ENCODE results near the gene ATP5F1B. TPM values are rescaled to one million over a fixed set of nuclear protein-coding genes. Genes with fewer than 3 reads are reported as not detected.

The ATP5F1B gene
- total and polyA plus RNA-seq, 2 of the 8 experiments (the other 6 are each of a cell fraction or from before 2014, with no cell fraction given) = 900 to 1,522 TPM

DNA sequence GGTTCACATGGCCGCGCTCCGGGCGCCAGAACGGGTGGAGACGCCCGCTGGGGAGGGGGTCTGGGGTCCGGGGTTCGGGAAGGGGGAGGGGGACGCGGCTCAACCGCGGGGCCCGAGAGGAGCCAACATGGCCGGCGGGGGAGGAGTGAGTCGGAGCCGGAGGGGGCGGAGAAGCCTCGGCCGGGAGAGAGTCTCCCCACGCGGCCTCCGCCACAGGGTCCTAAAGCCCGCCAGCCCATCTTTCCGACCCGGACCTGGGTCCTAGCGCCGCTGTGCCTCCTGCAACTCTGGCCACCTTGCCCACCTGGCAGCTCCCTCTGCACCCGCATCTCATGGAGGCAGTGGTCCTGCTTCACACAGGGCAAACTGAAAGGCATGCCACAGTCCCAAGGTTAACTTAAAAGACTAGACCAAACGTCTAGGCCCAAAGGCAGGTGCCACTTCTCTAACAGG, 15.6 kb downstream of the ATP5F1B start, which contains the start of gene BAZ2A:
Gene BAZ2A, minus strand, starts transcription at position 147 of the 453 bp plus-strand sequence. CDS start 12,796 bp downstream, outside the sequence.
- peaks cover 11 to 54% of the 10 kb centered on the region in 2 experiments for H3K79me2 ChIP-seq (ENCODE audit: control insufficient read depth in 1 of 2, insufficient read depth in 2 of 2, low read length in 2 of 2)
- TF ChIP-seq CBX5 (IDR thresholded peaks at IDR 0.05; ENCODE audit: low read depth, low read length) (no peak), KDM5A (IDR thresholded peaks at IDR 0.05; ENCODE audit: low read length) (no peak), RFX5 (IDR thresholded peaks at IDR 0.05; ENCODE audit: borderline replicate concordance, low read depth, low read length) (no peak), ASH2L (IDR thresholded peaks at IDR 0.05; ENCODE audit: low read length) (peak; percentile 97), CHD2 (IDR thresholded peaks at IDR 0.05; ENCODE audit: low read length) (no peak), SIRT6 (IDR thresholded peaks at IDR 0.05; ENCODE audit: low read length) (no peak), RBBP5 (IDR thresholded peaks at IDR 0.05; ENCODE audit: borderline replicate concordance, low read depth, low read length) (no peak; the same call in 1 of the 2 replicates), TCF12 (IDR thresholded peaks at IDR 0.05; ENCODE audit: low read depth, low read length) (peak; percentile 82; the same call in 1 of the 2 replicates), CBX8 (IDR thresholded peaks at IDR 0.05; ENCODE audit: borderline replicate concordance, low read depth, low read length) (no peak), CEBPB (IDR thresholded peaks at IDR 0.05; ENCODE audit: low read depth, low read length) (no peak), FOSL1 (IDR thresholded peaks at IDR 0.05; ENCODE audit: insufficient read depth, low read depth, low read length) (peak; percentile 100), GABPA (IDR thresholded peaks at IDR 0.05; ENCODE audit: borderline replicate concordance, insufficient read depth, low read length) (no peak; the same call in 1 of the 2 replicates)

More for the DNA sequence above, 15.6 kb downstream of the ATP5F1B start, which contains the start of gene BAZ2A:
- peaks cover 0 to 5% (median 0%) of the 10 kb centered on the region in 4 experiments; a peak in 1 of 8 replicates for H3K36me3 ChIP-seq (ENCODE audit: control insufficient read depth in 2 of 4, insufficient read depth in 4 of 4, low read length in 3 of 4)
- H2AFZ ChIP-seq (ENCODE audit: low read length) = no peak within 1 kb of the TSS
- H3K9me3 ChIP-seq (ENCODE audit: insufficient read depth in 2 of 2, low read depth in 1 of 2, low read length in 1 of 2) = no peaks in the 10 kb centered on the region
- H3K56ac ChIP-seq (replicated peaks; ENCODE audit: insufficient read length, low read depth, low read length) = peak within 1 kb of the TSS; percentile 70
- peaks cover 0 to 4% of the 10 kb centered on the region in 2 experiments for H4K20me1 ChIP-seq (replicated peaks in 1 of 2; ENCODE audit: control insufficient read depth in 1 of 2, insufficient read depth in 2 of 2, low read length in 2 of 2)
- peak within 1 kb of the TSS; percentile 25 to 68 (median 61) for H3K9ac ChIP-seq (replicated peaks in 1 of 4; ENCODE audit: extremely low read depth in 1 of 4, low read depth in 3 of 4, low read length in 3 of 4)
- H3K23me2 ChIP-seq (ENCODE audit: low read depth, low read length) = peaks cover 11% of the 10 kb centered on the region
- H3K27ac ChIP-seq (ENCODE audit: low read depth, low read length) = peak within 1 kb of the TSS; percentile 50; the same call in 1 of the 2 replicates
- H2BK12ac ChIP-seq (ENCODE audit: low read depth, low read length) = peak within 1 kb of the TSS; percentile 96; the same call in 1 of the 2 replicates
- no peaks in the 10 kb centered on the region for H3K27me3 ChIP-seq (replicated peaks in 1 of 4; ENCODE audit: control insufficient read depth in 3 of 4, extremely low read depth in 1 of 4, insufficient read depth in 3 of 4, low read length in 3 of 4)
- H3K23ac ChIP-seq (ENCODE audit: insufficient read length) = no peak within 1 kb of the TSS
- ChIA-PET POLR2A (ENCODE audit: partially characterized antibody) (interaction anchor here (0.5 to 3.4 kb wide), 17 partner anchors 9 to 868 kb away, joined by 3 to 34 read pairs (median 4); partner anchors contain the start of genes ATP5F1B, NACA and PTGES3), CTCF (ENCODE audit: partially characterized antibody) (interaction anchor here (0.6 to 2.7 kb wide), 4 partner anchors 30 to 883 kb away, joined by 3 to 19 read pairs (median 4); no protein-coding TSS in a partner anchor)
- 4% methylated on average over 14 of the region's 31 CpGs; no CpG with 5 or more reads in 1 of the 2 experiments for WGBS, 2 experiments (ENCODE audit: extremely low coverage in 1 of 2, insufficient coverage in 1 of 2, insufficient read length in 1 of 2, insufficient replicate concordance in 2 of 2, low coverage in 1 of 2, low lambda C conversion rate in 2 of 2, missing lambda C conversion rate in 1 of 2)
- peak within 1 kb of the TSS; percentile 63 for H4K91ac ChIP-seq (replicated peaks; ENCODE audit: insufficient read length, low read length)
- H3K4ac ChIP-seq (replicated peaks; ENCODE audit: insufficient read length, low read depth, low read length) = peak within 1 kb of the TSS; percentile 76
- H4K5ac ChIP-seq (ENCODE audit: insufficient read length, low read depth, low read length) = peak within 1 kb of the TSS; percentile 68
- peak within 1 kb of the TSS; percentile 52 for H3K18ac ChIP-seq (ENCODE audit: extremely low read depth, low read length)
- peak within 1 kb of the TSS; percentile 61; the same call in 1 of the 2 replicates for H2BK5ac ChIP-seq (ENCODE audit: low read depth, low read length)
- H3K79me1 ChIP-seq (ENCODE audit: low read depth, low read length) = no peaks in the 10 kb centered on the region
- H2BK120ac ChIP-seq (replicated peaks; ENCODE audit: low read depth, low read length) = no peak within 1 kb of the TSS
- peaks cover 14 to 32% (median 24%) of the 10 kb centered on the region in 4 experiments for H3K4me1 ChIP-seq (replicated peaks in 1 of 4; ENCODE audit: control insufficient read depth in 3 of 4, insufficient read depth in 4 of 4, low read length in 3 of 4)
- no peak within 1 kb of the TSS for H2BK15ac ChIP-seq (ENCODE audit: low read length)
- peak within 1 kb of the TSS; percentile 65 to 93 (median 88) for H3K4me3 ChIP-seq (ENCODE audit: extremely low read depth in 1 of 4, insufficient read depth in 2 of 4, low read depth in 3 of 4, low read length in 4 of 4)
- H3K14ac ChIP-seq (ENCODE audit: insufficient read length) = no peak within 1 kb of the TSS
- peak within 1 kb of the TSS; percentile 77; the same call in 1 of the 2 replicates for H2AK5ac ChIP-seq (ENCODE audit: low read depth, low read length)
- peak within 1 kb of the TSS; percentile 74; the same call in 1 of the 2 replicates for H4K8ac ChIP-seq (ENCODE audit: extremely low read depth, insufficient read depth, low read length)
- no peak for FAIRE-seq
- peak within 1 kb of the TSS; percentile 86 to 89 for H3K4me2 ChIP-seq (ENCODE audit: insufficient read depth in 1 of 2, low read depth in 2 of 2, low read length in 2 of 2)
- DNase-seq (ENCODE audit: low read depth in 1 of 2, low spot score in 2 of 2) = peak in 1 of 2 experiments; percentile 93
- H2BK20ac ChIP-seq (ENCODE audit: low read length) = 0 out of 2 replicates have a peak within 1 kb of the TSS, but pooled peaks have one; percentile 9
